ENCODE results near the gene SLX9.

SLX9 gene

GRCh38 chr21:44895859-44896258 is 44.0 kb upstream of the SLX9 start:
- no peaks in the 10 kb centered on the region for H3K9me3 ChIP-seq (ENCODE audit: low read length)
- no peak overlapping the region for H3K9ac ChIP-seq (ENCODE audit: low read length)
- no peaks in the 10 kb centered on the region for H3K79me2 ChIP-seq (ENCODE audit: insufficient read depth, low read length)
- peaks cover 8% of the 10 kb centered on the region for H3K27me3 ChIP-seq (ENCODE audit: insufficient read depth, low read length)
- no peaks in the 10 kb centered on the region for H3K4me1 ChIP-seq (ENCODE audit: insufficient read depth, low read length, severe bottlenecking)
- H3F3A ChIP-seq (ENCODE audit: insufficient read depth, low read length), result no peaks in the 10 kb centered on the region
- H4K20me1 ChIP-seq (ENCODE audit: insufficient read depth, low read length), result no peaks in the 10 kb centered on the region
- no peak overlapping the region for H3K4me2 ChIP-seq (ENCODE audit: low read length)
- no peak overlapping the region for H2AFZ ChIP-seq (ENCODE audit: low read length)
- TF ChIP-seq EZH2 (IDR thresholded peaks at IDR 0.05; ENCODE audit: borderline replicate concordance, low read length) (no peak), CTCF (IDR thresholded peaks at IDR 0.05; ENCODE audit: low read length) (no peak)
- H3K9me2 ChIP-seq (ENCODE audit: low read depth, low read length), result no peaks in the 10 kb centered on the region
- H3K27ac ChIP-seq (ENCODE audit: low read depth, low read length, poor library complexity, severe bottlenecking), result no peak overlapping the region
- no peak overlapping the region for H3K4me3 ChIP-seq (ENCODE audit: low read depth, low read length, poor library complexity, severe bottlenecking)
- no peaks in the 10 kb centered on the region for H3K36me3 ChIP-seq (ENCODE audit: insufficient read depth, low read length)

GRCh38 chr21:44896561-44897286 is 43.1 kb upstream of the SLX9 start:
- Histone ChIP-seq H3F3A (ENCODE audit: insufficient read depth, low read length) (no peaks in the 10 kb centered on the region), H3K4me1 (ENCODE audit: insufficient read depth, low read length, severe bottlenecking) (no peaks in the 10 kb centered on the region), H3K9me3 (ENCODE audit: low read length) (no peaks in the 10 kb centered on the region), H2AFZ (ENCODE audit: low read length) (no peak overlapping the region), H4K20me1 (ENCODE audit: insufficient read depth, low read length) (no peaks in the 10 kb centered on the region), H3K4me2 (ENCODE audit: low read length) (no peak overlapping the region), H3K36me3 (ENCODE audit: insufficient read depth, low read length) (no peaks in the 10 kb centered on the region), H3K4me3 (ENCODE audit: low read depth, low read length, poor library complexity, severe bottlenecking) (no peak overlapping the region), H3K27ac (ENCODE audit: low read depth, low read length, poor library complexity, severe bottlenecking) (no peak overlapping the region), H3K9ac (ENCODE audit: low read length) (no peak overlapping the region), H3K9me2 (ENCODE audit: low read depth, low read length) (no peaks in the 10 kb centered on the region), H3K27me3 (ENCODE audit: insufficient read depth, low read length) (peaks cover 8% of the 10 kb centered on the region), H3K79me2 (ENCODE audit: insufficient read depth, low read length) (no peaks in the 10 kb centered on the region)
- TF ChIP-seq CTCF (IDR thresholded peaks at IDR 0.05; ENCODE audit: low read length), result no peak
- no peak for TF ChIP-seq EZH2 (IDR thresholded peaks at IDR 0.05; ENCODE audit: borderline replicate concordance, low read length)

- Histone ChIP-seq H3K27ac (ENCODE audit: low read depth, low read length, poor library complexity, severe bottlenecking) (no peak overlapping the region), H3K9ac (ENCODE audit: low read length) (no peak overlapping the region), H3K79me2 (ENCODE audit: insufficient read depth, low read length) (no peaks in the 10 kb centered on the region), H2AFZ (ENCODE audit: low read length) (no peak overlapping the region), H3K4me3 (ENCODE audit: low read depth, low read length, poor library complexity, severe bottlenecking) (no peak overlapping the region), H3F3A (ENCODE audit: insufficient read depth, low read length) (no peaks in the 10 kb centered on the region), H3K4me1 (ENCODE audit: insufficient read depth, low read length, severe bottlenecking) (no peaks in the 10 kb centered on the region), H3K27me3 (ENCODE audit: insufficient read depth, low read length) (peaks cover 5% of the 10 kb centered on the region), H3K9me3 (ENCODE audit: low read length) (no peaks in the 10 kb centered on the region), H3K36me3 (ENCODE audit: insufficient read depth, low read length) (no peaks in the 10 kb centered on the region), H3K4me2 (ENCODE audit: low read length) (no peak overlapping the region), H4K20me1 (ENCODE audit: insufficient read depth, low read length) (no peaks in the 10 kb centered on the region), H3K9me2 (ENCODE audit: low read depth, low read length) (no peaks in the 10 kb centered on the region)
- TF ChIP-seq CTCF (IDR thresholded peaks at IDR 0.05; ENCODE audit: low read length) (no peak), EZH2 (IDR thresholded peaks at IDR 0.05; ENCODE audit: borderline replicate concordance, low read length) (no peak)
Observed at GRCh38 chr21:44897326-44898010, 42.4 kb upstream of the SLX9 start.
